Ovary (tissue), 9 donors: ENCODE results near the gene TOX3. TPM values are rescaled to one million over a fixed set of nuclear protein-coding genes. Genes with fewer than 3 reads are reported as not detected.

Experiments used
- DNase-seq, 5 donors: peaks; one replicate each; pipeline ENCODE4 v3.0.0-alpha.2; 2019 to 2020
- H3K27ac ChIP-seq, 2 donors: fragments of 200-600 bp; one replicate each; pipeline versions ENCODE4 v1.5.1 to v1.8.0; 2019 to 2022
- H3K27me3 ChIP-seq: fragments of 200-600 bp; one replicate; pipeline ENCODE4 v1.8.0; 2022
- H3K36me3 ChIP-seq: fragments of 200-600 bp; sonication (generic); one replicate; pipeline ENCODE4 v1.5.1; 2019
- H3K4me1 ChIP-seq: one replicate; pipeline ENCODE4 v1.8.1; 2013; ENCODE audit warnings: mild to moderate bottlenecking, moderate library complexity; ENCODE audit not compliant: insufficient read depth
- H3K4me3 ChIP-seq: fragments of 200-600 bp; sonication (generic); one replicate; pipeline ENCODE4 v1.5.1; 2017
- H3K9me3 ChIP-seq, 2 donors: fragments of 200-600 bp in 1 of 2; sonication (generic) in 1 of 2; one replicate each; pipeline versions ENCODE4 v1.5.1 to v1.8.1; 2013 to 2019; ENCODE audit warnings: mild to moderate bottlenecking in 1 of 2, moderate library complexity in 1 of 2
- CTCF ChIP-seq, 3 donors: fragments of 450-650 bp in 2 of 3; fragments of 200-600 bp in 1 of 3; IDR thresholded peaks; one replicate each; pipeline versions ENCODE4 v1.5.1 to v1.8.0; 2016 to 2022; ENCODE audit warnings: antibody characterized with exemption in 3 of 3, mild to moderate bottlenecking in 1 of 3
- EP300 ChIP-seq: sonication (generic); formaldehyde crosslinking; IDR thresholded peaks from one replicate; pipeline ENCODE4 v1.6.1; 2017; ENCODE audit warnings: antibody characterized with exemption
- POLR2A ChIP-seq: fragments of 450-650 bp; IDR thresholded peaks from one replicate; pipeline ENCODE4 v1.6.1; 2017; ENCODE audit warnings: antibody characterized with exemption, mild to moderate bottlenecking, moderate library complexity
- WGBS, 3 donors: extraction: QIAGEN DNeasy Blood & Tissue Kit in 1 of 3; methylation state at CpG; one replicate each; pipeline versions ENCODE4 v1.1.5 to v1.1.7; 2013 to 2017; 5-methylcytosine and 5-hydroxymethylcytosine counted together
- intact Hi-C, 4 donors: fragments of 100-400 bp; cut with DNase I; formaldehyde crosslinking; loops; one replicate each; pipeline versions ENCODE4 v1.11.0 to v1.15.1; 2022 to 2023
- polyA plus RNA-seq, 2 donors: library from polyadenylated mRNA; stranded (reverse); fragments of 200-250 nt in 1 of 2; fragments of 350-450 nt in 1 of 2; fragmentation: Illumina TruSeq in 1 of 2; extraction: RNeasy Lipid Tissue Mini Kit (QIAGEN cat#74804) in 1 of 2; gene quantifications; one replicate each; pipeline ENCODE4 v1.2.3, GENCODE V29; 2013 to 2014
- total RNA-seq, 7 donors: library from RNA; depleted of rRNA in 2 of 7; stranded (reverse); fragments of >200 nt in 2 of 7; fragmentation: NEBNext Ultra II Directional in 3 of 7; extraction: Animal tissue kit (Norgen Biotek cat#: 25700) in 3 of 7; gene quantifications; one replicate each; pipeline versions ENCODE4 v1.1.0 to v1.2.4, GENCODE V29; 2016 to 2023
- donor health status: DM: no; HTN: no; CAD: no; lungs with moderate emphysema.
- donor health status: DM: no; HTN: no; CAD: no.
- donor health status: Bipolar disorder and iron deficiency.
- donor health status: DM: yes; HTN: yes; CAD: no.
- donor health status: DM: no; HTN: no; CAD: no.
- donor health status: DM: yes; HTN: yes; CAD: no.

Gene TOX3
- total and polyA plus RNA-seq, 9 donors = 0.36 to 2.4 (median 1.2) TPM; not detected in 1

DNA sequence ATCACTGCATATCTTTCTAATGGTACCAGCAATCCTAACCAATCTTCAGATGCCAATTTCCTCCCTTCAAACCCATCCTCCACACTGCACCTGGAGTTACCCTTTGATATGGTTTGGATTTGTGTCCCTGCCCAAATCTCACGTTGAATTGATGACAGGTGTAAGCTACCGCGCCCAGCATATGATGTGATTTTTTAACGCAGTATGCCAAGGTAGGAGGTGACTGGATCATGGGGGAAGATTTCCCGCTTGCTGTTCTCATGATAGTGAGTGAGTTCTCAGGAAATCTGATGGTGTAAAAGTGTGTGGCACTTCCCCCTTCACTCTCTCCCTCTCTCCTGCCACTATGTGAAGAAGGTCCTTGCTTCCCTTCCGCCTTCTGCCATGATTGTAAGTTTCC, 57.0 kb downstream of the TOX3 start:
- Histone ChIP-seq H3K4me1 (no peaks in the 10 kb centered on the region), H3K4me3 (no peak overlapping the region), H3K36me3 (no peaks in the 10 kb centered on the region), H3K27me3 (no peaks in the 10 kb centered on the region), H3K9me3 (no peaks in the 10 kb centered on the region), H3K27ac (no peak overlapping the region)
- no peak for TF ChIP-seq POLR2A
- TF ChIP-seq EP300 = no peak
- TF ChIP-seq CTCF (IDR thresholded peaks at IDR 0.05) = no peak
- intact Hi-C loops = no loop called here
- DNase-seq = no peak
- WGBS, 3 donors = 90 to 93% (median 90%) methylated on average over 6 of the region's 6 CpGs

DNA sequence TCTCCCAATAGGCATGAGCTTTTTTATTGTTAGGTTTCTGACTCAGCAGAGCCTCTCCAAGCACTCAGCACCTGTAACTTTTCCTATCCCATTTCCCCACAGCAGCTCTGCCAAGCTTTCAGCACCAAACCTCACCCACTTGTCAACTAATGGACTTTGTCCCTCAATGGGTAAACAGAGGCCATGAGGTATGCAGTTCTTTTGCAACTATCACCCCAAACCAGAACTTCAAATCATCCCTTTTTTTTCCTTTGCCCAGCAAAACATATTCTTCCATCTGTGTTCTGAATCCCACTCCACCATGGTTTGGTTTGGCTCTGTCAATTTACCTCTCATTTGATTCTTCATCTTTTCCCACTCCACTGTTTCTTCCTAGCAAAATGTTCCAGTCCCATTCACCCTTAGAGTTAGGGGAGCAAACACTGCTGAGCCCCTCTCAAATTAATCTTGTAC, 58.1 kb downstream of the TOX3 start:
- no peaks in the 10 kb centered on the region for H3K4me1 ChIP-seq
- no peak overlapping the region for H3K4me3 ChIP-seq
- no peak for DNase-seq
- no peaks in the 10 kb centered on the region for H3K27me3 ChIP-seq
- H3K9me3 ChIP-seq = no peaks in the 10 kb centered on the region
- H3K27ac ChIP-seq = no peak overlapping the region
- no peaks in the 10 kb centered on the region for H3K36me3 ChIP-seq
- intact Hi-C loops = no loop called here
- TF ChIP-seq CTCF (IDR thresholded peaks at IDR 0.05) = no peak
- TF ChIP-seq POLR2A = no peak
- TF ChIP-seq EP300 = no peak

DNA sequence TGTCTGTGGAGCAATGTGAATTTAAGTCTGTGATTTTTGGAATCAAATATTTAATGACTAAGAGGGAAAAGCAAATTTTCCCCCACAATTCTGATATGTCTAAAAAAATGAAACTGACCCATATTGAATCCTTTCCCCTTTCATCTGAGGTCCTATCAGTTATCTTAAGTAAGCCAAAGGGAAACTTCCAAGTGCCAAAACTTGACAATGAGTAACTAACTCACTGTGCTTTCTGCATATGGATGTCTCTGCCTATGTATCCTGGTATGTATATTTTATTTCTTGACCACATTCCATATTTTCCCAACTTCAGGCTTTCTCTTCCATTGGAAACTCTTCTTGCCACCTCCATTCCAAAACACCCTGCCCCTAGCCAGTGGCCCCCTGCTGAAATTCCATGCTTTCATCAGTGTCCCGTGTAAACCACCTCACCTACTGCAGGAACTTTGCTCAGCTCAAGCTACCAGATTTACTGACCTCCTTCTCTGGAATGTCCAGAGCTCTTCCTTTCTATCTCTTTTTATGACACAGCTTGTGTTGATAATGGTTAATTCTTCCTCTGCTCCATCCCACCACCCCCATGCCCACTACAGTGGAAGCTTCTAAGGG, 59.0 kb downstream of the TOX3 start:
- intact Hi-C loops = no loop called here
- H3K4me3 ChIP-seq = no peak overlapping the region

DNA sequence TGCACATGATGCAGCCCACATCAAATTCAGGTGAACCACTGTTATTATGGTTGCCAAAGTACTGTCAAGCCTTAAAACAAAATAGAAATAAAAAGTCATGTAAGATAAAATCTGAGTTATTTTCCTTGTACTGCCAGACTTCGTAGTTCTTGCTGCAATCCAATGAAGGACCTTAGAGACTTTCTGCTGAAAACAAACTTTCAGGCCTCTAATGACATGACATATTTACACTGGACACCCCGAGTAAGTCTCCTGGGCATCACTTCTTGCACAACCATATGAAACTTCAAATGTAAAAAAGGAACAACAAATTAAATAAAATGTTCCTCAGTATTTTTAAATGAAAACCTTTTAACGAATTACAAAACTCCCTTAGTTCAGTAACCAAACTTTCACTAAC, 66.7 kb downstream of the TOX3 start:
- intact Hi-C loops = no loop called here
- no peak overlapping the region for H3K4me3 ChIP-seq
- 64 to 73% (median 68%) methylated on average over 3 of the region's 3 CpGs for WGBS, 3 donors
- DNase-seq = no peak
- no peak overlapping the region for H3K27ac ChIP-seq
- TF ChIP-seq POLR2A (no peak), EP300 (no peak), CTCF (IDR thresholded peaks at IDR 0.05) (no peak)
- no peaks in the 10 kb centered on the region for H3K9me3 ChIP-seq
- no peaks in the 10 kb centered on the region for H3K27me3 ChIP-seq
- H3K4me1 ChIP-seq = no peaks in the 10 kb centered on the region
- no peaks in the 10 kb centered on the region for H3K36me3 ChIP-seq

More for the DNA sequence above, 59.0 kb downstream of the TOX3 start:
- TF ChIP-seq EP300 = no peak
- TF ChIP-seq POLR2A = no peak
- TF ChIP-seq CTCF (IDR thresholded peaks at IDR 0.05) = no peak
- H3K4me1 ChIP-seq = no peaks in the 10 kb centered on the region
- H3K36me3 ChIP-seq = no peaks in the 10 kb centered on the region
- no peaks in the 10 kb centered on the region for H3K27me3 ChIP-seq
- DNase-seq = no peak
- 64 to 69% (median 65%) methylated on average over 1 of the region's 1 CpG for WGBS, 3 donors
- H3K9me3 ChIP-seq = no peaks in the 10 kb centered on the region
- H3K27ac ChIP-seq = no peak overlapping the region
